H1 (cell line): ENCODE measurements around the gene FAN1. TPM values are rescaled to one million over a fixed set of nuclear protein-coding genes. Genes with fewer than 3 reads are reported as not detected.

ENCODE experiments used
- CTCF ChIA-PET: fragments of 300-600 bp; sonication (Branson Sonifier 250); formaldehyde crosslinking; loops from one replicate; lab custom pipeline; 2021; ENCODE audit not compliant: partially characterized antibody; lab: Charles Lee
- POLR2A ChIA-PET: fragments of 300-600 bp; sonication (Branson Sonifier 250); formaldehyde crosslinking; loops from one replicate; lab custom pipeline; 2021; ENCODE audit warnings: inconsistent platforms; ENCODE audit not compliant: partially characterized antibody; lab: Charles Lee
- DNase-seq, 2 experiments: peaks; one replicate each; pipeline versions ENCODE4 v3.0.0 to v3.0.0-alpha.2; 2010 to 2022; ENCODE audit warnings: low spot score in 2 of 2, low read depth in 1 of 2, mixed read lengths in 1 of 2
- FAIRE-seq: peaks from 2 replicates; lab custom pipeline; 2011; peaks lifted over from hg19 to GRCh38; lab: Jason Lieb, UNC
- H2AFZ ChIP-seq: 2 replicates; pipeline ENCODE4 v1.8.1; 2012; ENCODE audit warnings: low read length, inconsistent platforms
- H2AK5ac ChIP-seq: 2 replicates; pipeline ENCODE4 v1.6.1; 2013; ENCODE audit warnings: low read depth, low read length
- H2BK120ac ChIP-seq: replicated peaks from 2 replicates; pipeline ENCODE3; 2013; ENCODE audit warnings: low read depth, low read length, inconsistent platforms
- H2BK12ac ChIP-seq: 2 replicates; pipeline ENCODE4 v1.6.1; 2013; ENCODE audit warnings: low read depth, low read length
- H2BK15ac ChIP-seq: 2 replicates; pipeline ENCODE4 v1.6.1; 2013; ENCODE audit warnings: low read length
- H2BK20ac ChIP-seq: 2 replicates; pipeline ENCODE4 v1.6.1; 2013; ENCODE audit warnings: low read length
- H2BK5ac ChIP-seq: 2 replicates; pipeline ENCODE4 v1.6.1; 2013; ENCODE audit warnings: low read depth, low read length
- H3K14ac ChIP-seq: 2 replicates; pipeline ENCODE4 v1.6.1; 2013; ENCODE audit warnings: inconsistent platforms; ENCODE audit not compliant: insufficient read length
- H3K18ac ChIP-seq: 2 replicates; pipeline ENCODE4 v1.6.1; 2013; ENCODE audit warnings: low read length; ENCODE audit errors: extremely low read depth
- H3K23ac ChIP-seq: 2 replicates; pipeline ENCODE4 v1.6.1; 2013; ENCODE audit warnings: inconsistent platforms; ENCODE audit not compliant: insufficient read length
- H3K23me2 ChIP-seq: 2 replicates; pipeline ENCODE4 v1.6.1; 2013; ENCODE audit warnings: low read depth, low read length
- H3K27ac ChIP-seq: 2 replicates; pipeline ENCODE4 v1.6.1; 2011; ENCODE audit warnings: low read depth, low read length, inconsistent platforms
- H3K27me3 ChIP-seq, 4 experiments: replicated peaks in 1 of 4; 1 replicate in 1 of 4; 2 replicates in 3 of 4; pipeline versions ENCODE4 v1.6.1 to v1.8.1; 2011 to 2013; ENCODE audit warnings: low read length in 3 of 4, mild to moderate bottlenecking in 3 of 4, inconsistent platforms in 2 of 4, mixed read lengths in 2 of 4, moderate library complexity in 1 of 4; ENCODE audit not compliant: control insufficient read depth in 3 of 4, insufficient read depth in 3 of 4; ENCODE audit errors: extremely low read depth in 1 of 4
- H3K36me3 ChIP-seq, 4 experiments: 2 replicates each; pipeline versions ENCODE4 v1.6.1 to v1.8.1; 2011 to 2013; ENCODE audit warnings: mild to moderate bottlenecking in 4 of 4, low read length in 3 of 4, moderate library complexity in 2 of 4, control low read depth in 1 of 4, inconsistent platforms in 1 of 4; ENCODE audit not compliant: insufficient read depth in 4 of 4, control insufficient read depth in 2 of 4
- H3K4ac ChIP-seq: replicated peaks from 2 replicates; pipeline ENCODE3; 2013; ENCODE audit warnings: low read length, low read depth, mixed read lengths, inconsistent platforms; ENCODE audit not compliant: insufficient read length
- H3K4me1 ChIP-seq, 4 experiments: replicated peaks in 1 of 4; 1 replicate in 1 of 4; 2 replicates in 3 of 4; pipeline versions ENCODE4 v1.6.1 to v1.8.1; 2011 to 2013; ENCODE audit warnings: low read length in 3 of 4, inconsistent platforms in 2 of 4, mixed read lengths in 1 of 4; ENCODE audit not compliant: insufficient read depth in 4 of 4, control insufficient read depth in 3 of 4
- H3K4me2 ChIP-seq, 2 experiments: 2 replicates each; pipeline versions ENCODE4 v1.6.1 to v1.8.1; 2011 to 2013; ENCODE audit warnings: low read depth in 2 of 2, low read length in 2 of 2, control low read depth in 1 of 2, inconsistent platforms in 1 of 2, mild to moderate bottlenecking in 1 of 2; ENCODE audit not compliant: insufficient read depth in 1 of 2
- H3K4me3 ChIP-seq, 4 experiments: fragments of 200-600, 300-600 bp in 1 of 4; sonication (generic), shearing (Covaris generic), sonication (Bioruptor Twin) in 1 of 4; 2 replicates each; pipeline versions ENCODE4 v1.5.1 to v1.8.1; 2011 to 2016; ENCODE audit warnings: low read length in 4 of 4, low read depth in 3 of 4, control low read depth in 2 of 4, inconsistent platforms in 2 of 4, mild to moderate bottlenecking in 2 of 4, mixed read lengths in 1 of 4, moderate library complexity in 1 of 4; ENCODE audit not compliant: insufficient read depth in 2 of 4; ENCODE audit errors: extremely low read depth in 1 of 4
- H3K56ac ChIP-seq: replicated peaks from 2 replicates; pipeline ENCODE3; 2013; ENCODE audit warnings: low read depth, mild to moderate bottlenecking, mixed read lengths, low read length, inconsistent platforms; ENCODE audit not compliant: insufficient read length
- H3K79me1 ChIP-seq: 2 replicates; pipeline ENCODE4 v1.6.1; 2013; ENCODE audit warnings: low read depth, low read length, control low read depth
- H3K79me2 ChIP-seq, 2 experiments: 2 replicates each; pipeline versions ENCODE4 v1.6.1 to v1.8.1; 2012 to 2013; ENCODE audit warnings: low read length in 2 of 2, mild to moderate bottlenecking in 2 of 2, inconsistent platforms in 1 of 2; ENCODE audit not compliant: insufficient read depth in 2 of 2, control insufficient read depth in 1 of 2
- H3K9ac ChIP-seq, 4 experiments: replicated peaks in 1 of 4; 1 replicate in 1 of 4; 2 replicates in 3 of 4; pipeline versions ENCODE4 v1.6.1 to v1.8.1; 2011 to 2013; ENCODE audit warnings: low read depth in 3 of 4, low read length in 3 of 4, control low read depth in 2 of 4, mild to moderate bottlenecking in 2 of 4, moderate library complexity in 2 of 4, inconsistent platforms in 1 of 4; ENCODE audit errors: extremely low read depth in 1 of 4
- H3K9me3 ChIP-seq, 2 experiments: 2 replicates each; pipeline versions ENCODE4 v1.6.1 to v1.8.1; 2012 to 2013; ENCODE audit warnings: mild to moderate bottlenecking in 2 of 2, moderate library complexity in 2 of 2, control low read depth in 1 of 2, inconsistent platforms in 1 of 2, low read depth in 1 of 2, low read length in 1 of 2, mixed read lengths in 1 of 2; ENCODE audit not compliant: insufficient read depth in 2 of 2
- H4K20me1 ChIP-seq, 2 experiments: replicated peaks in 1 of 2; 2 replicates each; pipeline versions ENCODE3 to v1.8.1; 2011 to 2013; ENCODE audit warnings: inconsistent platforms in 2 of 2, low read length in 2 of 2, mild to moderate bottlenecking in 1 of 2; ENCODE audit not compliant: insufficient read depth in 2 of 2, control insufficient read depth in 1 of 2
- H4K5ac ChIP-seq: 2 replicates; pipeline ENCODE4 v1.6.1; 2013; ENCODE audit warnings: low read length, low read depth, mixed read lengths, inconsistent platforms; ENCODE audit not compliant: insufficient read length
- H4K8ac ChIP-seq: 2 replicates; pipeline ENCODE4 v1.8.0; 2013; ENCODE audit warnings: mild to moderate bottlenecking, moderate library complexity, low read length, inconsistent platforms; ENCODE audit not compliant: insufficient read depth; ENCODE audit errors: extremely low read depth
- H4K91ac ChIP-seq: replicated peaks from 2 replicates; pipeline ENCODE3; 2013; ENCODE audit warnings: low read length, mixed read lengths, inconsistent platforms; ENCODE audit not compliant: insufficient read length
- HDAC6 ChIP-seq: IDR thresholded peaks from one replicate; pipeline ENCODE4 v1.7.1; 2012; ENCODE audit warnings: low read depth, mild to moderate bottlenecking, inconsistent platforms, low read length, moderate library complexity
- WGBS, 2 experiments: shearing (Covaris generic) in 1 of 2; methylation state at CpG; one replicate each; pipeline versions ENCODE4 v1.1.6 to v1.1.7; 2013 to 2015; ENCODE audit warnings: low lambda C conversion rate in 2 of 2, mixed read lengths in 2 of 2, inconsistent platforms in 1 of 2, low coverage in 1 of 2, missing lambda C conversion rate in 1 of 2; ENCODE audit not compliant: insufficient replicate concordance in 2 of 2, insufficient coverage in 1 of 2, insufficient read length in 1 of 2; ENCODE audit errors: extremely low coverage in 1 of 2, missing lambda C conversion rate in 1 of 2; 5-methylcytosine and 5-hydroxymethylcytosine counted together
- polyA plus RNA-seq, 7 experiments: library from polyadenylated mRNA; depleted of rRNA in 3 of 7; stranded (reverse) in 5 of 7; unstranded in 2 of 7; fragments of >200 nt in 5 of 7; fragments of 200-250 nt in 2 of 7; gene quantifications; 1 replicate in 5 of 7; 2 replicates in 1 of 7; 4 replicates in 1 of 7; pipeline versions ENCODE4 v1.2.1 to v1.2.3, GENCODE V29; 2011 to 2013; ENCODE audit warnings: missing spikeins in 2 of 7, mixed read lengths in 2 of 7
- total RNA-seq: library from RNA; stranded (reverse); fragmentation: NEBNext Ultra II Directional; extraction: Animal tissue kit (Norgen Biotek cat#: 25700); gene quantifications from 2 replicates; pipeline ENCODE4 v1.2.1, GENCODE V29; 2021

FAN1 gene
- total and polyA plus RNA-seq, 2 of the 8 experiments (the other 6 are each of a cell fraction or from before 2014, with no cell fraction given), result 8.6 to 24.9 TPM

GRCh38 chr15:30973379-30973778 lies 69.7 kb downstream of the FAN1 start:
- no peak overlapping the region for H2AFZ ChIP-seq
- no peak overlapping the region for H3K56ac ChIP-seq
- H4K91ac ChIP-seq, result no peak overlapping the region
- no peaks in the 10 kb centered on the region for H3K4me1 ChIP-seq
- H3K9ac ChIP-seq, result no peak overlapping the region
- H3K27ac ChIP-seq, result no peak overlapping the region
- no peak overlapping the region for H4K5ac ChIP-seq
- no peaks in the 10 kb centered on the region for H3K27me3 ChIP-seq
- WGBS, 2 experiments, result 93% methylated on average over 4 of the region's 4 CpGs; no CpG with 5 or more reads in 1 of the 2 experiments
- H4K20me1 ChIP-seq, result peaks cover 0 to 2% of the 10 kb centered on the region in 2 experiments
- no peaks in the 10 kb centered on the region for H3K79me2 ChIP-seq
- H2BK15ac ChIP-seq, result no peak overlapping the region
- peaks cover 0 to 4% (median 0%) of the 10 kb centered on the region in 4 experiments; a peak in 4 of 8 replicates for H3K36me3 ChIP-seq
- H3K4ac ChIP-seq, result no peak overlapping the region
- H3K79me1 ChIP-seq, result no peaks in the 10 kb centered on the region
- no peak overlapping the region for H2BK20ac ChIP-seq
- H3K9me3 ChIP-seq, result no peaks in the 10 kb centered on the region
- H3K4me3 ChIP-seq, result no peak overlapping the region
- TF ChIP-seq HDAC6, result no peak
- no peak overlapping the region for H2AK5ac ChIP-seq
- ChIA-PET CTCF (interaction anchor here (0.7 to 1.6 kb wide), 4 partner anchors 9 to 188 kb away, joined by 3 to 6 read pairs (median 3); no protein-coding TSS in a partner anchor), POLR2A (no interaction called here)
- H2BK120ac ChIP-seq, result no peak overlapping the region
- DNase-seq (no peak), FAIRE-seq (no peak)
- H3K23ac ChIP-seq, result no peak overlapping the region
- no peak overlapping the region for H3K4me2 ChIP-seq
- H3K18ac ChIP-seq, result no peak overlapping the region
- H2BK12ac ChIP-seq, result no peak overlapping the region
- H3K14ac ChIP-seq, result no peak overlapping the region
- no peak overlapping the region for H4K8ac ChIP-seq
- H3K23me2 ChIP-seq, result no peaks in the 10 kb centered on the region
- H2BK5ac ChIP-seq, result no peak overlapping the region
